HG03095 (cell line): Measurements from ENCODE around the gene MRPS34.
A peak's percentile ranks its signal among the peaks of the same experiment; 100 is the strongest.

Source experiments
- ATAC-seq: cut with Tn5 transposase; IDR thresholded peaks from one replicate; pipeline ENCODE4 v1.9.1; 2021; ENCODE audit warnings: moderate library complexity; ENCODE audit not compliant: unreplicated experiment

Gene MRPS34

GRCh38 chr16:1782408-1783264 lies 9.7 kb upstream of the MRPS34 start, which contains the start of the genes NUBP2 and SPSB3:
NUBP2 (plus strand) TSS chr16:1782960; CDS start chr16:1783021, 61 bp downstream.
SPSB3 (minus strand) TSS chr16:1782571; CDS start chr16:1781483, 1,088 bp downstream.
- ATAC-seq: peak; percentile 73

GRCh38 chr16:1781758-1782407 lies 8.9 kb upstream of the MRPS34 start:
- ATAC-seq: no peak

GRCh38 chr16:1781254-1781653 lies 8.3 kb upstream of the MRPS34 start:
- ATAC-seq: no peak

- no peak for ATAC-seq
Observed at GRCh38 chr16:1780677-1781072, 7.7 kb upstream of the MRPS34 start.

GRCh38 chr16:1779741-1780676 lies 7.1 kb upstream of the MRPS34 start:
- ATAC-seq: no peak

- no peak for ATAC-seq
Observed at GRCh38 chr16:1779234-1779701, 6.3 kb upstream of the MRPS34 start.

GRCh38 chr16:1778200-1779179 lies 5.6 kb upstream of the MRPS34 start:
- ATAC-seq: no peak

- ATAC-seq: no peak
Observed at GRCh38 chr16:1777375-1778199, 4.7 kb upstream of the MRPS34 start.

GRCh38 chr16:1776991-1777374 lies 4.0 kb upstream of the MRPS34 start:
- no peak for ATAC-seq

- ATAC-seq: no peak
Observed at GRCh38 chr16:1776672-1776955, 3.7 kb upstream of the MRPS34 start.

GRCh38 chr16:1775846-1776671 lies 3.1 kb upstream of the MRPS34 start:
- no peak for ATAC-seq

- ATAC-seq: no peak
Observed at GRCh38 chr16:1775006-1775845, 2.3 kb upstream of the MRPS34 start.

- no peak for ATAC-seq
Observed at GRCh38 chr16:1774448-1774780, 1.5 kb upstream of the MRPS34 start.

- ATAC-seq: no peak
Observed at GRCh38 chr16:1773703-1774447, 941 bp upstream of the MRPS34 start.

- ATAC-seq: no peak
Observed at GRCh38 chr16:1772362-1772907, 499 bp downstream of the MRPS34 start, which contains the start of gene EME2. EME2 (plus strand) TSS chr16:1772810; CDS start chr16:1773228, 418 bp downstream.

GRCh38 chr16:1771864-1772361 lies 1.0 kb downstream of the MRPS34 start:
- ATAC-seq: no peak
